ENCODE measurements around the gene AHR.
"Not testable (repeated sequence)": the region's sequence is repeated elsewhere in the genome, so short reads cannot be mapped to it uniquely, and the experiment has no call there.

AHR gene

GRCh38 chr7:17342756-17343155 lies 44.3 kb downstream of the AHR start:
- no peak for DNase-seq

- DNase-seq: no peak
Observed at GRCh38 chr7:17347401-17347800, 48.9 kb downstream of the AHR start.

- not testable (repeated sequence) for DNase-seq
Observed at GRCh38 chr7:17348932-17349331, 50.5 kb downstream of the AHR start.

GRCh38 chr7:17350321-17350720 lies 51.9 kb downstream of the AHR start:
- not testable (repeated sequence) for DNase-seq

GRCh38 chr7:17353650-17354419 lies 55.4 kb downstream of the AHR start:
- not testable (repeated sequence) for DNase-seq

- no peak for DNase-seq
Observed at GRCh38 chr7:17354473-17354872, 56.0 kb downstream of the AHR start.

GRCh38 chr7:17355050-17355449 lies 56.6 kb downstream of the AHR start:
- no peak for DNase-seq

GRCh38 chr7:17357952-17358351 lies 59.5 kb downstream of the AHR start:
- DNase-seq: peak; percentile 10

GRCh38 chr7:17359610-17360009 lies 61.2 kb downstream of the AHR start:
- no peak for DNase-seq

GRCh38 chr7:17362439-17363105 lies 64.1 kb downstream of the AHR start:
- no peak for DNase-seq

- no peak for DNase-seq
Observed at GRCh38 chr7:17364671-17365070, 66.2 kb downstream of the AHR start.

GRCh38 chr7:17365775-17366174 lies 67.3 kb downstream of the AHR start:
- no peak for DNase-seq

- no peak for DNase-seq
Observed at GRCh38 chr7:17367502-17367901, 69.0 kb downstream of the AHR start.

- DNase-seq: no peak
Observed at GRCh38 chr7:17368856-17369524, 70.5 kb downstream of the AHR start.

- peak; percentile 92 for DNase-seq
Observed at GRCh38 chr7:17369691-17370426, 71.4 kb downstream of the AHR start.

- peak; percentile 28 for DNase-seq
Observed at GRCh38 chr7:17370901-17371585, 72.6 kb downstream of the AHR start.

- peak; percentile 97 for DNase-seq
Observed at GRCh38 chr7:17371671-17372524, 73.4 kb downstream of the AHR start.

- no peak for DNase-seq
Observed at GRCh38 chr7:17374157-17374556, 75.7 kb downstream of the AHR start.

GRCh38 chr7:17374654-17375053 lies 76.2 kb downstream of the AHR start:
- no peak for DNase-seq

- no peak for DNase-seq
Observed at GRCh38 chr7:17376595-17376994, 78.1 kb downstream of the AHR start.
